MG63 (cell line): ENCODE data around the gene INTU. TPM values are rescaled to one million over a fixed set of nuclear protein-coding genes. Genes with fewer than 3 reads are reported as not detected.
A peak's percentile ranks its signal among the peaks of the same experiment; 100 is the strongest.
"Not testable (repeated sequence)": the region's sequence is repeated elsewhere in the genome, so short reads cannot be mapped to it uniquely, and the experiment has no call there.

ENCODE experiments used
- DNase-seq: peaks from one replicate; pipeline ENCODE4 v3.0.0-alpha.2; 2020
- H3K27me3 ChIP-seq: fragments of 250-450 bp; sonication (Bioruptor Pico); 2 replicates; pipeline ENCODE4 v1.5.1; 2020; ENCODE audit warnings: mild to moderate bottlenecking, moderate library complexity
- H3K36me3 ChIP-seq: fragments of 250-450 bp; sonication (Bioruptor Pico); 2 replicates; pipeline ENCODE4 v1.5.1; 2020; ENCODE audit warnings: mild to moderate bottlenecking, moderate library complexity
- H3K4me3 ChIP-seq: fragments of 250-450 bp; sonication (Bioruptor Pico); 2 replicates; pipeline ENCODE4 v1.5.1; 2020; ENCODE audit warnings: mild to moderate bottlenecking, moderate library complexity
- H3K9me3 ChIP-seq: fragments of 250-450 bp; sonication (Bioruptor Pico); 2 replicates; pipeline ENCODE4 v1.5.1; 2020; ENCODE audit warnings: mild to moderate bottlenecking, moderate library complexity
- total RNA-seq: library from RNA; depleted of rRNA; stranded (reverse); fragments of >200 nt; shearing (Covaris generic); gene quantifications from 2 replicates; pipeline ENCODE4 v1.2.3, GENCODE V29; 2014; ENCODE audit warnings: low replicate concordance

The INTU gene
- total RNA-seq, 1 experiment from 2014 or later, result 1.2 TPM

GRCh38 chr4:127629371-127629770 is 3.4 kb upstream of the INTU start:
- Histone ChIP-seq H3K36me3 (no peaks in the 10 kb centered on the region), H3K4me3 (no peak overlapping the region), H3K27me3 (no peaks in the 10 kb centered on the region), H3K9me3 (no peaks in the 10 kb centered on the region)
- DNase-seq, result no peak

DNA sequence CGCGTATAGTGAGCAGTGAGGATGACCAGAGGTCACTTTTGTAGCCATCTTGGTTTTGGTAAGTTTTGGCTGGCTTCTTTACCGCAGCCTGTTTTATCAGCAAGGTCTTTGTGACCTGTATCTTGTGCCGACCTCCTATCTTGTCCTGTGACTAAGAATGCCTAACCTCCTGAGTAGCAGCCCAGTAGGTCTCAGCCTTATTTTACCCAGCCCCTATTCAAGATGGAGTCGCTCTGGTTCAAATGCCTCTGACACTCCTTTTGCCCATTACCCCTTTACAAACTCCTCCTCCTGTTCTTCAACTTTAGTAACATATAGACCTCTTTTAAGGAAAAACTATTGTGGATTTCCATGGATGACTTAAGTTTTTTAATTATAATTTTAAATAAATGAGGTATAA is 2.6 kb upstream of the INTU start:
- Histone ChIP-seq H3K27me3 (no peaks in the 10 kb centered on the region), H3K9me3 (no peaks in the 10 kb centered on the region), H3K36me3 (no peaks in the 10 kb centered on the region), H3K4me3 (no peak overlapping the region)
- DNase-seq, result no peak

GRCh38 chr4:127631420-127631819 is 1.3 kb upstream of the INTU start:
- DNase-seq, result no peak
- no peaks in the 10 kb centered on the region for H3K36me3 ChIP-seq
- H3K27me3 ChIP-seq, result no peaks in the 10 kb centered on the region
- H3K4me3 ChIP-seq, result no peak overlapping the region
- H3K9me3 ChIP-seq, result no peaks in the 10 kb centered on the region

GRCh38 chr4:127634181-127634580 is 1.4 kb downstream of the INTU start:
- no peak for DNase-seq
- H3K36me3 ChIP-seq, result no peaks in the 10 kb centered on the region
- H3K9me3 ChIP-seq, result no peaks in the 10 kb centered on the region
- no peaks in the 10 kb centered on the region for H3K27me3 ChIP-seq
- H3K4me3 ChIP-seq, result no peak overlapping the region

GRCh38 chr4:127641524-127641923 is 8.8 kb downstream of the INTU start:
- peak; percentile 4 for DNase-seq
- Histone ChIP-seq H3K9me3 (no peaks in the 10 kb centered on the region), H3K27me3 (no peaks in the 10 kb centered on the region), H3K4me3 (no peak overlapping the region), H3K36me3 (no peaks in the 10 kb centered on the region)

GRCh38 chr4:127642169-127642568 is 9.4 kb downstream of the INTU start:
- H3K4me3 ChIP-seq, result no peak overlapping the region
- DNase-seq, result no peak

DNA sequence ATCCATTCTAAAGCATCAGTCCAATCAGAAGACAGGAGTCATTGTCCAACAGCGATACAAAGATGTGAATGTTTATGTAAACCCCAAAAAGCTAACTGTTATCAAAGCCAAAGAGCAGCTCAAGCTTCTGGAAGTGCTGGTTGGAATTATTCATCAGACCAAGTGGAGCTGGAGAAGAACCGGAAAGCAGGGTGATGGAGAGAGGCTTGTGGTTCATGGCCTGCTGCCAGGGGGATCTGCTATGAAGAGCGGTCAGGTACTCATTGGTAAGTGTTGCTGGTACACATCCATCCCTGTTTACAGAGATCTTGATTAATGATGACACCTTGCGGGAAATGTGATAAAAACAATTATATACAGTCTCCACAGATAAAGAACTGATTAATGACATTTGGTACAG is 11.0 kb downstream of the INTU start:
- Histone ChIP-seq H3K4me3 (no peak overlapping the region), H3K27me3 (no peaks in the 10 kb centered on the region), H3K36me3 (no peaks in the 10 kb centered on the region), H3K9me3 (no peaks in the 10 kb centered on the region)
- DNase-seq, result no peak

More at GRCh38 chr4:127642169-127642568, 9.4 kb downstream of the INTU start:
- Histone ChIP-seq H3K27me3 (no peaks in the 10 kb centered on the region), H3K9me3 (no peaks in the 10 kb centered on the region), H3K36me3 (no peaks in the 10 kb centered on the region)

DNA sequence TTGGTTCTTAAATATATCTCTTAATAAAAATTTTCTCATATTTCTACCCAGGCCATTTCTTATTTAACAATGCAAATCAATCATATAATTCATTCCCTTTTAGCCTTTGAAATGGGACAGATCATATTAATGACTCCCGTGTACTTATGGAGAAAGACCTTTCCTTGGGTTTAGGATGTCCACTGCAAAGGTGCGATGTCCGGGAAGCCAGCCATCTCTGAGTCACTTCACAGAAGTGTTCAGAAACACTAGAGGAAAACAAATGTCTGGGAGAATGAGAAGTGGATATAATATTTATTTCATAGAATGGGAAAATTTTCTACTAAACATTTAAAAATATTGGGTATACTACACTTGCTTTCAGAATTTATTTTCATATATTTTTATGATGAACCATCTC is 15.3 kb downstream of the INTU start:
- H3K36me3 ChIP-seq, result no peaks in the 10 kb centered on the region
- H3K27me3 ChIP-seq, result no peaks in the 10 kb centered on the region
- no peak overlapping the region for H3K4me3 ChIP-seq
- no peak for DNase-seq
- no peaks in the 10 kb centered on the region for H3K9me3 ChIP-seq

GRCh38 chr4:127655590-127655989 is 22.8 kb downstream of the INTU start:
- DNase-seq, H3K9me3 ChIP-seq, H3K27me3 ChIP-seq, H3K36me3 ChIP-seq, H3K4me3 ChIP-seq: not testable (repeated sequence)

GRCh38 chr4:127656047-127656680 is 23.4 kb downstream of the INTU start:
- Histone ChIP-seq H3K9me3 (no peaks in the 10 kb centered on the region), H3K4me3 (no peak overlapping the region), H3K27me3 (no peaks in the 10 kb centered on the region), H3K36me3 (no peaks in the 10 kb centered on the region)
- DNase-seq, result no peak

GRCh38 chr4:127660284-127660885 is 27.6 kb downstream of the INTU start:
- Histone ChIP-seq H3K9me3 (no peaks in the 10 kb centered on the region), H3K4me3 (no peak overlapping the region), H3K27me3 (no peaks in the 10 kb centered on the region), H3K36me3 (no peaks in the 10 kb centered on the region)
- DNase-seq, result no peak

GRCh38 chr4:127667116-127667515 is 34.4 kb downstream of the INTU start:
- H3K27me3 ChIP-seq, result no peaks in the 10 kb centered on the region
- H3K4me3 ChIP-seq, result no peak overlapping the region
- no peaks in the 10 kb centered on the region for H3K36me3 ChIP-seq

GRCh38 chr4:127667772-127668171 is 35.0 kb downstream of the INTU start:
- DNase-seq, result no peak
- H3K36me3 ChIP-seq, result no peaks in the 10 kb centered on the region
- H3K9me3 ChIP-seq, result no peaks in the 10 kb centered on the region
- H3K27me3 ChIP-seq, result no peaks in the 10 kb centered on the region
- no peak overlapping the region for H3K4me3 ChIP-seq

More at GRCh38 chr4:127667116-127667515, 34.4 kb downstream of the INTU start:
- DNase-seq, result no peak
- H3K9me3 ChIP-seq, result no peaks in the 10 kb centered on the region

GRCh38 chr4:127668770-127669169 is 36.0 kb downstream of the INTU start:
- H3K9me3 ChIP-seq, result no peaks in the 10 kb centered on the region
- no peaks in the 10 kb centered on the region for H3K27me3 ChIP-seq
- no peak for DNase-seq
- no peak overlapping the region for H3K4me3 ChIP-seq
- no peaks in the 10 kb centered on the region for H3K36me3 ChIP-seq

DNA sequence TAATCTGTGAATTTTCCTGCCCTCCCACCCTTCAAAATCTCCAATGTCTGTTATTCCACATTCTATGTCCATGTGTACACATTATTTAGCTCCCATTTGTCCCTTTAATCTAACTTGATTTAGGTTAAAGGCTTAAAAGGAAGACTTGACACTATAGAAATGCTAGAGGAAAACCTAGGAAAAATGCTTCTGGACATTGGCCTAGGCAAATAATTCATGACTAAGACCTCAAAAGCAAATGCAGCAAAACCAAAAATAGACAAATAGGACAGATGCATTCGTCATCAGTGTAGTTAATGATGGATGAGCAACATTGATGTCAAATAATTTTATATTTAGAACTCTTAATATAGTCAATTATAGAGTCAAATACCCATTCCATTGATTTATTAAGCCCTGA is 36.9 kb downstream of the INTU start:
- H3K4me3 ChIP-seq, result no peak overlapping the region
- DNase-seq, result no peak
- H3K9me3 ChIP-seq, result no peaks in the 10 kb centered on the region
- H3K27me3 ChIP-seq, result no peaks in the 10 kb centered on the region
- no peaks in the 10 kb centered on the region for H3K36me3 ChIP-seq

- Histone ChIP-seq H3K4me3 (no peak overlapping the region), H3K27me3 (no peaks in the 10 kb centered on the region), H3K36me3 (no peaks in the 10 kb centered on the region), H3K9me3 (no peaks in the 10 kb centered on the region)
- DNase-seq, result no peak
Observed at GRCh38 chr4:127672111-127672510, 39.4 kb downstream of the INTU start.

DNA sequence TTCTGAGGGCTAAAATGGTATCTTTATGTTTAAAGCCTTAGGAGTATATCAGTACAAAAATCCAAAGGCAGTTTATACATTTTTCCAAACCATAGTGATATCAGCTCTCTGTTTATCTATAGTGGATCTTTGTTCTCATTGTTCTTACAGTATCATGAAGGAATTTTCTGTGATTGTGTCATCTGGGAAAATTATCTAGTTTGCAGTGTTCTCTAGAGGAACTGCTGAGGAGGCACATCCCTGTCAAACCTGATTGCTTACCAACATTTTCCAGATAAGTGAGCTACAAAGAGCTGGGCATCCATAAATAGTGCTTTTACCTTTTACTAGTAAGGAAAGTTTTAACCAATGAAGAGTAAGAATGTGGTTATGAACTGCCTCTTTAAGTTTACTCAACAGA is 52.5 kb downstream of the INTU start:
- H3K27me3 ChIP-seq, result no peaks in the 10 kb centered on the region
- no peak for DNase-seq
- no peak overlapping the region for H3K4me3 ChIP-seq
- no peaks in the 10 kb centered on the region for H3K9me3 ChIP-seq
- no peaks in the 10 kb centered on the region for H3K36me3 ChIP-seq

- DNase-seq, result no peak
- Histone ChIP-seq H3K4me3 (no peak overlapping the region), H3K27me3 (no peaks in the 10 kb centered on the region), H3K36me3 (no peaks in the 10 kb centered on the region), H3K9me3 (no peaks in the 10 kb centered on the region)
Observed at GRCh38 chr4:127686658-127687057, 53.9 kb downstream of the INTU start.
